A549 (cell line): ENCODE measurements around the gene TRAPPC11. TPM values are rescaled to one million over a fixed set of nuclear protein-coding genes. Genes with fewer than 3 reads are reported as not detected.

Source experiments
- ATAC-seq, 2 experiments: fragments of 200-7000 bp in 1 of 2; fragments of >200 bp in 1 of 2; cut with Nextera tagmentation in 1 of 2; cut with Tn5 transposase in 1 of 2; 3 replicates each; pipeline versions ENCODE4 v1.8.0 to v1.9.1; 2018 to 2020; ENCODE audit warnings: mild to moderate bottlenecking in 1 of 2, moderate library complexity in 1 of 2
- CTCF ChIA-PET: fragments of 300-600 bp; sonication (Branson Sonifier 250); formaldehyde crosslinking; extraction: SDS; loops from one replicate; lab custom pipeline; 2021; ENCODE audit warnings: antibody characterized with exemption, inconsistent platforms; lab: Yijun Ruan, JAX
- POLR2A ChIA-PET: fragments of 350-600 bp; formaldehyde crosslinking; extraction: SDS; loops from one replicate; lab custom pipeline; 2021; ENCODE audit warnings: antibody characterized with exemption, inconsistent platforms; lab: Yijun Ruan, JAX
- DNase-seq, 2 experiments: peaks; one replicate each; pipeline versions ENCODE4 v3.0.0 to v3.0.0-alpha.2; 2011 to 2016; ENCODE audit warnings: low read depth in 1 of 2, low spot score in 1 of 2
- FAIRE-seq: peaks from 2 replicates; lab custom pipeline; 2011; peaks lifted over from hg19 to GRCh38; lab: Jason Lieb, UNC
- H3K27ac ChIP-seq, 2 experiments: fragments of >200 bp; sonication (Bioruptor Twin); formaldehyde crosslinking; 3 replicates each; pipeline ENCODE4 v1.5.1; 2016 to 2017
- H3K4me1 ChIP-seq: fragments of >200 bp; sonication (Bioruptor Twin); formaldehyde crosslinking; 3 replicates; pipeline ENCODE4 v1.6.1; 2016
- H3K4me2 ChIP-seq: fragments of >200 bp; sonication (Bioruptor Twin); formaldehyde crosslinking; 3 replicates; pipeline ENCODE4 v1.6.1; 2016
- H3K4me3 ChIP-seq: fragments of >200 bp; sonication (Bioruptor Twin); formaldehyde crosslinking; 3 replicates; pipeline ENCODE4 v1.5.1; 2016
- H3K9me3 ChIP-seq: fragments of >200 bp; sonication (Bioruptor Twin); formaldehyde crosslinking; 3 replicates; pipeline ENCODE4 v1.6.1; 2016
- ATOH8 ChIP-seq: fragments of 250-450 bp; sonication (Bioruptor Pico); IDR thresholded peaks from 2 replicates; pipeline ENCODE4 v1.5.0; 2020; ENCODE audit warnings: low read depth, mild to moderate bottlenecking, moderate library complexity
- BCL3 ChIP-seq: fragments of >200 bp; sonication (Bioruptor Twin); formaldehyde crosslinking; IDR thresholded peaks from 3 replicates; pipeline ENCODE4 v1.6.1; 2016
- CHD4 ChIP-seq: fragments of 200-600 bp; sonication (generic); IDR thresholded peaks from 2 replicates; pipeline ENCODE4 v1.6.1; 2016; ENCODE audit warnings: antibody characterized with exemption, mild to moderate bottlenecking, borderline replicate concordance
- CTCF ChIP-seq: fragments of >200 bp; sonication (Bioruptor Twin); formaldehyde crosslinking; IDR thresholded peaks from 3 replicates; pipeline ENCODE4 v1.5.1; 2016
- EHF ChIP-seq: fragments of 250-450 bp; sonication (Bioruptor Pico); IDR thresholded peaks from 2 replicates; pipeline ENCODE4 v1.5.0; 2020; ENCODE audit warnings: mild to moderate bottlenecking
- ELK1 ChIP-seq: fragments of 150-350 bp; IDR thresholded peaks from 2 replicates; pipeline ENCODE4 v1.6.1; 2014; ENCODE audit warnings: low read depth, mild to moderate bottlenecking, low read length
- EP300 ChIP-seq, 2 experiments: fragments of >200 bp; sonication (Bioruptor Twin); formaldehyde crosslinking; IDR thresholded peaks; 2 replicates in 1 of 2; 3 replicates in 1 of 2; pipeline ENCODE4 v1.6.1; 2016 to 2017
- ESRRA ChIP-seq: fragments of 150-350 bp; IDR thresholded peaks from 2 replicates; pipeline ENCODE4 v1.6.1; 2014; ENCODE audit warnings: mild to moderate bottlenecking, low read length, borderline replicate concordance
- FOSL2 ChIP-seq, 2 experiments: fragments of 450-650 bp in 1 of 2; fragments of >200 bp in 1 of 2; sonication (Bioruptor Twin) in 1 of 2; formaldehyde crosslinking; IDR thresholded peaks; 2 replicates each; pipeline versions ENCODE4 v1.5.0 to v1.6.1; 2016 to 2020; ENCODE audit warnings: mild to moderate bottlenecking in 1 of 2, moderate library complexity in 1 of 2
- GATA3 ChIP-seq: IDR thresholded peaks from 2 replicates; pipeline ENCODE4 v1.6.1; 2012; ENCODE audit warnings: borderline replicate concordance
- HDAC2 ChIP-seq: fragments of 200-600 bp; sonication (generic); IDR thresholded peaks from 2 replicates; pipeline ENCODE4 v1.6.1; 2016
- HOXA7 ChIP-seq: fragments of 250-450 bp; sonication (Bioruptor Pico); IDR thresholded peaks from 2 replicates; pipeline ENCODE4 v1.5.0; 2020; ENCODE audit warnings: mild to moderate bottlenecking, moderate library complexity
- JUN ChIP-seq, 2 experiments: fragments of >200 bp; sonication (Bioruptor Twin); formaldehyde crosslinking; IDR thresholded peaks; 2 replicates in 1 of 2; 3 replicates in 1 of 2; pipeline ENCODE4 v1.6.1; 2016 to 2017
- JUNB ChIP-seq: fragments of >200 bp; sonication (Bioruptor Twin); formaldehyde crosslinking; IDR thresholded peaks from 2 replicates; pipeline ENCODE4 v1.6.1; 2016
- MYC ChIP-seq: IDR thresholded peaks from 2 replicates; pipeline ENCODE4 v1.6.1; 2012; ENCODE audit warnings: mild to moderate bottlenecking, inconsistent platforms, low read length, improper control_type of control experiment, borderline replicate concordance
- NFE2L2 ChIP-seq: fragments of 150-350 bp; conservative IDR thresholded peaks from 2 replicates; pipeline ENCODE4 v1.6.1; 2014; ENCODE audit warnings: low read length
- PBX3 ChIP-seq: IDR thresholded peaks from 2 replicates; pipeline ENCODE4 v1.6.1; 2012
- PHF8 ChIP-seq: fragments of 200-600 bp; sonication (generic); IDR thresholded peaks from 2 replicates; pipeline ENCODE4 v1.6.1; 2016; ENCODE audit warnings: low read depth, mild to moderate bottlenecking, antibody characterized with exemption, moderate library complexity, borderline replicate concordance
- RAD21 ChIP-seq, 2 experiments: fragments of >200 bp in 1 of 2; sonication (Bioruptor Twin) in 1 of 2; formaldehyde crosslinking in 1 of 2; IDR thresholded peaks in 1 of 2; conservative IDR thresholded peaks in 1 of 2; 2 replicates in 1 of 2; 3 replicates in 1 of 2; pipeline ENCODE4 v1.6.1; 2012 to 2018; ENCODE audit warnings: inconsistent platforms in 1 of 2
- RARB ChIP-seq: fragments of 250-450 bp; sonication (Bioruptor Pico); IDR thresholded peaks from 2 replicates; pipeline ENCODE4 v1.8.0; 2021; ENCODE audit warnings: mild to moderate bottlenecking, moderate library complexity
- RCOR1 ChIP-seq: fragments of 150-350 bp; IDR thresholded peaks from 2 replicates; pipeline ENCODE4 v1.6.1; 2014; ENCODE audit warnings: antibody characterized with exemption, low read length, low read depth
- REST ChIP-seq: fragments of 200-600 bp; sonication (generic); IDR thresholded peaks from 2 replicates; pipeline ENCODE4 v1.6.1; 2016; ENCODE audit warnings: antibody characterized with exemption, mild to moderate bottlenecking, moderate library complexity
- RNF2 ChIP-seq: fragments of 200-600 bp; sonication (generic); IDR thresholded peaks from 2 replicates; pipeline ENCODE4 v1.6.1; 2016; ENCODE audit warnings: low read depth, mild to moderate bottlenecking, antibody characterized with exemption, moderate library complexity, borderline replicate concordance
- USF2 ChIP-seq: fragments of 450-650 bp; IDR thresholded peaks from 2 replicates; pipeline ENCODE4 v1.6.1; 2014; ENCODE audit warnings: antibody characterized with exemption
- ZFP36 ChIP-seq: fragments of 450-650 bp; IDR thresholded peaks from 2 replicates; pipeline ENCODE4 v1.6.1; 2014; ENCODE audit warnings: borderline replicate concordance; ENCODE audit not compliant: partially characterized antibody
- ZSCAN20 ChIP-seq: fragments of 250-450 bp; sonication (Bioruptor Pico); IDR thresholded peaks from 2 replicates; pipeline ENCODE4 v1.8.0; 2022; ENCODE audit warnings: mild to moderate bottlenecking, moderate library complexity
- WGBS: methylation state at CpG from one replicate; pipeline ENCODE4 v1.1.6; 2017; ENCODE audit errors: missing lambda C conversion rate; 5-methylcytosine and 5-hydroxymethylcytosine counted together
- polyA plus RNA-seq, 4 experiments: library from polyadenylated mRNA; depleted of rRNA in 3 of 4; stranded (reverse); fragments of >200 nt; fragmentation: RNase III in 1 of 4; extraction: RNeasy Plus Mini Kit Qiagen cat#74134 plus additional on column Dnase treatment in 1 of 4; gene quantifications; 2 replicates in 3 of 4; 3 replicates in 1 of 4; pipeline ENCODE4 v1.2.3, GENCODE V29; 2011 to 2017

The TRAPPC11 gene
- polyA plus RNA-seq, 2 of the 4 experiments (the other 2 are of a cell fraction) = 10.8 to 39.8 TPM

- no peak for ATAC-seq
- Histone ChIP-seq H3K27ac (no peak overlapping the region), H3K4me1 (no peaks in the 10 kb centered on the region)
- ChIA-PET POLR2A (no interaction called here), CTCF (interaction anchor here (1.0 to 1.4 kb wide), 2 partner anchors 18 to 90 kb away, joined by 3 read pairs; no protein-coding TSS in a partner anchor)
- FAIRE-seq = no peak
- no peak for TF ChIP-seq JUNB
- no peak for TF ChIP-seq EHF (CRISPR knock-in tag)
- TF ChIP-seq MYC = no peak
- TF ChIP-seq GATA3 = no peak
- TF ChIP-seq RCOR1 = no peak
- TF ChIP-seq ZFP36 = no peak
- no peak for TF ChIP-seq HOXA7 (CRISPR knock-in tag)
- no peak for TF ChIP-seq CTCF
- TF ChIP-seq CHD4 = no peak
- TF ChIP-seq ELK1 = no peak
- no peak for TF ChIP-seq HDAC2
- TF ChIP-seq USF2 = no peak
- TF ChIP-seq ZSCAN20 (CRISPR knock-in tag) = no peak
- TF ChIP-seq RNF2 = no peak
- TF ChIP-seq FOSL2 (IDR thresholded peaks at IDR 0.05) = no peak
- TF ChIP-seq FOSL2 (CRISPR knock-in tag; IDR thresholded peaks at IDR 0.05) = no peak
- TF ChIP-seq ESRRA = no peak
- no peak for TF ChIP-seq RARB (CRISPR knock-in tag)
- no peak for TF ChIP-seq PBX3
- TF ChIP-seq JUN (IDR thresholded peaks at IDR 0.05) = no peak
- TF ChIP-seq, all 56 proteins: peak for 0
- DNase-seq = no peak
- WGBS = 72% methylated on average over 7 of the region's 12 CpGs
- Histone ChIP-seq H3K9me3 (no peaks in the 10 kb centered on the region), H3K4me3 (no peak overlapping the region), H3K4me2 (no peak overlapping the region)
Observed at GRCh38 chr4:183627979-183628588, 31.0 kb upstream of the TRAPPC11 start.

- DNase-seq (no peak), FAIRE-seq (no peak), ATAC-seq (no peak)
- H3K27ac ChIP-seq = no peak overlapping the region
- no peaks in the 10 kb centered on the region for H3K9me3 ChIP-seq
- ChIA-PET CTCF (no interaction called here), POLR2A (no interaction called here)
- no peak overlapping the region for H3K4me3 ChIP-seq
- WGBS = 75% methylated on average over 11 of the region's 11 CpGs
- H3K4me1 ChIP-seq = 0 out of 3 replicates have a peak, but pooled peaks cover 3% of the 10 kb centered on the region
- no peak overlapping the region for H3K4me2 ChIP-seq
- TF ChIP-seq HOXA7 (CRISPR knock-in tag) = no peak
- TF ChIP-seq NFE2L2 = no peak
- no peak for TF ChIP-seq REST
- no peak for TF ChIP-seq BCL3
- no peak for TF ChIP-seq EP300 (IDR thresholded peaks at IDR 0.05)
- TF ChIP-seq ATOH8 (CRISPR knock-in tag) = no peak
- TF ChIP-seq RAD21 (conservative IDR thresholded peaks at IDR 0.05 in 1 of 2, IDR thresholded peaks at IDR 0.05 in 1 of 2) = no peak
- TF ChIP-seq HDAC2 = no peak
- TF ChIP-seq PHF8 = no peak
Observed at GRCh38 chr4:183631577-183632198, 27.4 kb upstream of the TRAPPC11 start.
